HepG2 (cell line): Measurements from ENCODE around the gene ALDH3B2. TPM values are rescaled to one million over a fixed set of nuclear protein-coding genes. Genes with fewer than 3 reads are reported as not detected.

Experiments used
- ARID4A ChIP-seq: sonication (generic); formaldehyde crosslinking; IDR thresholded peaks from 2 replicates; pipeline ENCODE4 v1.5.0; 2020; ENCODE audit warnings: mild to moderate bottlenecking, missing genetic modification reagents, borderline replicate concordance
- CREB3 ChIP-seq: sonication (generic); formaldehyde crosslinking; IDR thresholded peaks from 2 replicates; pipeline ENCODE4 v1.5.0; 2020; ENCODE audit warnings: missing genetic modification reagents
- E2F2 ChIP-seq: sonication (generic); formaldehyde crosslinking; IDR thresholded peaks from 2 replicates; pipeline ENCODE4 v1.4.0; 2020; ENCODE audit warnings: missing genetic modification reagents, borderline replicate concordance
- HDAC6 ChIP-seq: fragments of 200-600 bp; sonication (generic); IDR thresholded peaks from 2 replicates; pipeline ENCODE4 v1.7.0; 2017; ENCODE audit warnings: mild to moderate bottlenecking, antibody characterized with exemption, low read length, low read depth
- PTBP1 ChIP-seq: fragments of 200-400 bp; formaldehyde crosslinking; IDR thresholded peaks from 2 replicates; pipeline ENCODE4 v1.6.1; 2018; ENCODE audit warnings: low read length, low read depth; ENCODE audit not compliant: poor library complexity, severe bottlenecking
- RFX1 ChIP-seq: fragments of 450-650 bp; IDR thresholded peaks from 2 replicates; pipeline ENCODE4 v1.6.1; 2017
- SIN3B ChIP-seq: fragments of 150-350 bp; IDR thresholded peaks from 2 replicates; pipeline ENCODE4 v1.6.1; 2014; ENCODE audit warnings: low read length
- TFAP4 ChIP-seq: sonication (generic); IDR thresholded peaks from 2 replicates; pipeline ENCODE4 v1.6.1; 2016; ENCODE audit warnings: low read depth, borderline replicate concordance
- ZNF549 ChIP-seq: sonication (generic); formaldehyde crosslinking; IDR thresholded peaks from 2 replicates; pipeline ENCODE4 v1.5.0; 2020; ENCODE audit warnings: missing genetic modification reagents
- polyA plus RNA-seq, 8 experiments: library from polyadenylated mRNA; depleted of rRNA in 3 of 8; stranded (reverse) in 7 of 8; unstranded in 1 of 8; fragments of >200 nt; fragmentation: Illumina TruSeq in 4 of 8; extraction: Trizol in 4 of 8; gene quantifications; 2 replicates each; pipeline versions ENCODE4 v1.2.1 to v1.2.3, GENCODE V29; 2011 to 2016; ENCODE audit warnings: low read depth in 4 of 8, missing spikeins in 1 of 8, mixed read lengths in 1 of 8; ENCODE audit not compliant: insufficient read depth in 1 of 8
- total RNA-seq, 5 experiments: library from RNA; depleted of rRNA; stranded (reverse); fragments of >200 nt; fragmentation: Illumina TruSeq; extraction: Trizol; gene quantifications; 2 replicates each; pipeline ENCODE4 v1.2.3, GENCODE V29; 2016; ENCODE audit warnings: low read depth in 1 of 5

The ALDH3B2 gene
- total and polyA plus RNA-seq, 2 of the 13 experiments (the other 11 are each of a cell fraction or from before 2014, with no cell fraction given), result not detected

GRCh38 chr11:67632982-67633755 lies 41.3 kb downstream of the ALDH3B2 start (continued):
- TF ChIP-seq CREB3, result no peak
- TF ChIP-seq ARID4A (CRISPR knock-in tag), result 0 out of 2 replicates have a peak, but pooled peaks have one; percentile 8
- TF ChIP-seq HDAC6, result no peak
- no peak for TF ChIP-seq ZNF549 (CRISPR knock-in tag)
- no peak for TF ChIP-seq TFAP4
- no peak for TF ChIP-seq E2F2 (CRISPR knock-in tag)
- TF ChIP-seq SIN3B, result no peak
- TF ChIP-seq RFX1, result no peak
- TF ChIP-seq PTBP1, result no peak
